SK-N-SH (cell line): ENCODE results near the gene GFOD2. TPM values are rescaled to one million over a fixed set of nuclear protein-coding genes. Genes with fewer than 3 reads are reported as not detected.

Experiments
- CTCF ChIA-PET: fragments of 300-600, 350-600 bp; formaldehyde crosslinking; extraction: SDS; loops from one replicate; lab custom pipeline; 2021; lab: Yijun Ruan, JAX
- POLR2A ChIA-PET: fragments of 350-600 bp; sonication (Branson Sonifier 250); formaldehyde crosslinking; extraction: SDS; loops from one replicate; lab custom pipeline; 2020; ENCODE audit warnings: antibody characterized with exemption, inconsistent platforms; lab: Yijun Ruan, JAX
- DNase-seq: peaks from one replicate; pipeline ENCODE4 v3.0.0; 2012
- H2AFZ ChIP-seq: fragments of 200-600 bp; sonication (generic); 2 replicates; pipeline ENCODE4 v1.8.1; 2016; ENCODE audit warnings: antibody characterized with exemption, mild to moderate bottlenecking, low read depth
- H3F3A ChIP-seq: fragments of 200-600 bp; sonication (generic); replicated peaks from 2 replicates; pipeline ENCODE3; 2016; ENCODE audit warnings: antibody characterized with exemption, mild to moderate bottlenecking; ENCODE audit not compliant: insufficient read depth
- H3K27ac ChIP-seq, 2 experiments: fragments of 200-500 bp in 1 of 2; fragments of 200-600 bp in 1 of 2; sonication (Bioruptor generic) in 1 of 2; sonication (generic), shearing (Covaris generic) in 1 of 2; 2 replicates each; pipeline versions ENCODE4 v1.5.1 to v1.6.1; 2014 to 2016; ENCODE audit warnings: low read depth in 2 of 2, inconsistent platforms in 1 of 2, low read length in 1 of 2, mild to moderate bottlenecking in 1 of 2, mixed read lengths in 1 of 2
- H3K27me3 ChIP-seq: fragments of 200-600 bp; sonication (generic), shearing (Covaris generic); 2 replicates; pipeline ENCODE4 v1.6.1; 2016; ENCODE audit warnings: mixed run types; ENCODE audit not compliant: insufficient read depth
- H3K36me3 ChIP-seq, 2 experiments: fragments of 200-500 bp in 1 of 2; fragments of 200-600 bp in 1 of 2; sonication (Bioruptor generic) in 1 of 2; sonication (generic) in 1 of 2; replicated peaks in 1 of 2; 2 replicates each; pipeline versions ENCODE3 to v1.5.1; 2014 to 2016; ENCODE audit warnings: low read length in 1 of 2, mild to moderate bottlenecking in 1 of 2; ENCODE audit not compliant: insufficient read depth in 2 of 2, control insufficient read depth in 1 of 2
- H3K4me1 ChIP-seq, 2 experiments: fragments of 200-500 bp in 1 of 2; fragments of 200-600 bp in 1 of 2; sonication (Bioruptor generic) in 1 of 2; sonication (generic), shearing (Covaris generic) in 1 of 2; 2 replicates each; pipeline versions ENCODE4 v1.5.1 to v1.6.1; 2014 to 2016; ENCODE audit warnings: low read depth in 1 of 2, low read length in 1 of 2, mixed run types in 1 of 2; ENCODE audit not compliant: insufficient read depth in 2 of 2, control insufficient read depth in 1 of 2
- H3K4me2 ChIP-seq: fragments of 200-600 bp; sonication (generic), shearing (Covaris generic); 2 replicates; pipeline ENCODE4 v1.6.1; 2017; ENCODE audit warnings: mixed run types
- H3K4me3 ChIP-seq, 2 experiments: fragments of 200-500 bp in 1 of 2; fragments of 200-600 bp in 1 of 2; sonication (Bioruptor generic) in 1 of 2; sonication (generic), shearing (Covaris generic) in 1 of 2; 2 replicates each; pipeline versions ENCODE4 v1.5.1 to v1.8.1; 2014 to 2016; ENCODE audit warnings: low read depth in 2 of 2, inconsistent platforms in 1 of 2, low read length in 1 of 2, mild to moderate bottlenecking in 1 of 2, mixed read lengths in 1 of 2, moderate library complexity in 1 of 2
- H3K79me2 ChIP-seq: fragments of 200-600 bp; sonication (generic); 2 replicates; pipeline ENCODE4 v1.8.1; 2017; ENCODE audit warnings: mild to moderate bottlenecking; ENCODE audit not compliant: insufficient read depth
- H3K9ac ChIP-seq: fragments of 200-600 bp; sonication (generic); 2 replicates; pipeline ENCODE4 v1.6.1; 2017; ENCODE audit warnings: mixed run types
- H3K9me2 ChIP-seq: fragments of 200-600 bp; sonication (generic); 2 replicates; pipeline ENCODE4 v1.6.1; 2017; ENCODE audit warnings: mixed run types
- H3K9me3 ChIP-seq: fragments of 200-600 bp; sonication (generic); 2 replicates; pipeline ENCODE4 v1.6.1; 2017; ENCODE audit warnings: mixed run types, mild to moderate bottlenecking, moderate library complexity
- H4K20me1 ChIP-seq: fragments of 200-600 bp; sonication (generic); 2 replicates; pipeline ENCODE4 v1.6.1; 2017; ENCODE audit warnings: mild to moderate bottlenecking, mixed run types; ENCODE audit not compliant: insufficient read depth
- EP300 ChIP-seq, 2 experiments: IDR thresholded peaks; 2 replicates each; pipeline versions ENCODE4 v1.4.0 to v1.6.1; 2012; ENCODE audit warnings: borderline replicate concordance in 1 of 2, low read depth in 1 of 2, low read length in 1 of 2
- FOSL2 ChIP-seq: IDR thresholded peaks from 2 replicates; pipeline ENCODE4 v1.4.0; 2012; ENCODE audit warnings: low read depth, mild to moderate bottlenecking, moderate library complexity, borderline replicate concordance
- FOXJ3 ChIP-seq: sonication (generic); formaldehyde crosslinking; IDR thresholded peaks from 2 replicates; pipeline ENCODE4 v1.5.1; 2020; ENCODE audit warnings: mild to moderate bottlenecking, missing genetic modification reagents
- GATA2 ChIP-seq: sonication (generic); formaldehyde crosslinking; IDR thresholded peaks from 2 replicates; pipeline ENCODE4 v1.5.0; 2020; ENCODE audit warnings: mild to moderate bottlenecking, missing genetic modification reagents
- MAX ChIP-seq: IDR thresholded peaks from 2 replicates; pipeline ENCODE4 v1.4.0; 2012; ENCODE audit warnings: low read depth
- MEF2A ChIP-seq: IDR thresholded peaks from 2 replicates; pipeline ENCODE4 v1.4.0; 2012; ENCODE audit warnings: low read depth, borderline replicate concordance
- NFIC ChIP-seq: IDR thresholded peaks from 2 replicates; pipeline ENCODE4 v1.4.0; 2012; ENCODE audit warnings: borderline replicate concordance
- NRF1 ChIP-seq: IDR thresholded peaks from 2 replicates; pipeline ENCODE4 v1.6.1; 2012; ENCODE audit warnings: low read depth, mild to moderate bottlenecking, low read length
- POLR2AphosphoS5 ChIP-seq: IDR thresholded peaks from 2 replicates; pipeline ENCODE4 v1.6.1; 2012; ENCODE audit warnings: low read depth, low read length
- RAD21 ChIP-seq: IDR thresholded peaks from 2 replicates; pipeline ENCODE4 v1.6.1; 2012; ENCODE audit warnings: mild to moderate bottlenecking, low read length
- RCOR1 ChIP-seq: fragments of 150-350 bp; IDR thresholded peaks from 2 replicates; pipeline ENCODE4 v1.6.1; 2017; ENCODE audit warnings: antibody characterized with exemption, low read length
- REST ChIP-seq: IDR thresholded peaks from 2 replicates; pipeline ENCODE4 v1.6.1; 2012; ENCODE audit warnings: mild to moderate bottlenecking, low read depth, low read length, moderate library complexity
- RFX5 ChIP-seq: IDR thresholded peaks from 2 replicates; pipeline ENCODE4 v1.6.1; 2012; ENCODE audit warnings: mild to moderate bottlenecking, improper control_type of control experiment, low read length
- SIN3A ChIP-seq: IDR thresholded peaks from 2 replicates; pipeline ENCODE4 v1.6.1; 2012; ENCODE audit warnings: low read depth, mild to moderate bottlenecking, low read length, moderate library complexity, borderline replicate concordance
- TAF1 ChIP-seq: IDR thresholded peaks from 2 replicates; pipeline ENCODE4 v1.6.1; 2012; ENCODE audit warnings: low read depth, mild to moderate bottlenecking, low read length, moderate library complexity, borderline replicate concordance
- TCF12 ChIP-seq: IDR thresholded peaks from 2 replicates; pipeline ENCODE4 v1.4.0; 2012
- TEAD4 ChIP-seq: IDR thresholded peaks from 2 replicates; pipeline ENCODE4 v1.4.0; 2012; ENCODE audit warnings: mild to moderate bottlenecking, borderline replicate concordance; ENCODE audit not compliant: insufficient read depth
- USF1 ChIP-seq: IDR thresholded peaks from 2 replicates; pipeline ENCODE4 v1.4.0; 2012; ENCODE audit warnings: low read depth, borderline replicate concordance
- ZBTB33 ChIP-seq: IDR thresholded peaks from 2 replicates; pipeline ENCODE4 v1.4.0; 2012; ENCODE audit warnings: low read depth, borderline replicate concordance
- WGBS: methylation state at CpG from one replicate; pipeline ENCODE4 v1.1.6; 2017; ENCODE audit warnings: low lambda C conversion rate; 5-methylcytosine and 5-hydroxymethylcytosine counted together
- polyA plus RNA-seq, 3 experiments: library from polyadenylated mRNA; depleted of rRNA; stranded (reverse); fragments of >200 nt; gene quantifications; 2 replicates each; pipeline ENCODE4 v1.2.3, GENCODE V29; 2012

The GFOD2 gene
- polyA plus RNA-seq, 1 of the 3 experiments (the other 2 are of a cell fraction) = 19.0 TPM

- Histone ChIP-seq H4K20me1 (0 out of 2 replicates have a peak, but pooled peaks cover 4% of the 10 kb centered on the region), H3K9me3 (no peaks in the 10 kb centered on the region), H3K4me1 (peaks cover 5 to 18% of the 10 kb centered on the region in 2 experiments; a peak in 3 of 4 replicates), H3K9ac (peak overlapping the region; percentile 87), H3K4me2 (peak overlapping the region; percentile 92), H3K36me3 (peaks cover 0 to 6% of the 10 kb centered on the region in 2 experiments), H2AFZ (peak overlapping the region; percentile 89), H3F3A (peaks cover 5% of the 10 kb centered on the region), H3K27me3 (no peaks in the 10 kb centered on the region), H3K79me2 (peaks cover 44% of the 10 kb centered on the region), H3K4me3 (peak overlapping the region; percentile 74 to 90), H3K9me2 (no peaks in the 10 kb centered on the region), H3K27ac (peak overlapping the region; percentile 77 to 85)
- WGBS = 4% methylated on average over 5 of the region's 5 CpGs
- ChIA-PET POLR2A (interaction anchor here (0.6 to 1.2 kb wide), 4 partner anchors 15 to 158 kb away, joined by 3 to 5 read pairs (median 3); partner anchors contain the start of genes ACD and CTCF), CTCF (interaction anchor here (0.9 to 2.0 kb wide), 4 partner anchors 9 to 117 kb away, joined by 4 to 6 read pairs (median 5); no protein-coding TSS in a partner anchor)
- peak; percentile 52 for DNase-seq
- TF ChIP-seq MEF2A (no peak), FOXJ3 (CRISPR knock-in tag) (no peak), MAX (0 out of 2 replicates have a peak, but pooled peaks have one; percentile 15), SIN3A (0 out of 2 replicates have a peak, but pooled peaks have one; percentile 24), USF1 (peak; percentile 70; the same call in 1 of the 2 replicates)
Observed at GRCh38 chr16:67719778-67720144, 645 bp upstream of the GFOD2 start.

GRCh38 chr16:67718668-67719047 is 458 bp downstream of the GFOD2 start:
- no peak for DNase-seq
- Histone ChIP-seq H2AFZ (peak overlapping the region; percentile 79), H3K27me3 (no peaks in the 10 kb centered on the region), H3K4me2 (peak overlapping the region; percentile 92), H3F3A (peaks cover 5% of the 10 kb centered on the region), H3K4me3 (peak overlapping the region; percentile 74 to 90), H3K9me3 (no peaks in the 10 kb centered on the region), H3K36me3 (peaks cover 0 to 6% of the 10 kb centered on the region in 2 experiments), H3K9me2 (no peaks in the 10 kb centered on the region), H3K9ac (peak overlapping the region; percentile 87), H3K79me2 (peaks cover 55% of the 10 kb centered on the region), H3K4me1 (peaks cover 5 to 18% of the 10 kb centered on the region in 2 experiments; a peak in 3 of 4 replicates), H4K20me1 (peaks cover 6% of the 10 kb centered on the region), H3K27ac (peak overlapping the region; percentile 53 to 77; a peak in 2 of 4 replicates)
- WGBS = under 1% methylated on average over 14 of the region's 14 CpGs
- ChIA-PET CTCF (interaction anchor here (0.6 to 2.4 kb wide), 3 partner anchors 46 to 171 kb away, joined by 3 to 12 read pairs (median 9); no protein-coding TSS in a partner anchor), POLR2A (interaction anchor here (1.0 kb wide), 1 partner anchor 59 kb away, joined by 5 read pairs; the partner anchor contains the start of gene ACD)
- TF ChIP-seq RCOR1 (no peak), MAX (no peak), TCF12 (no peak), GATA2 (CRISPR knock-in tag) (no peak), POLR2AphosphoS5 (no peak), EP300 (IDR thresholded peaks at IDR 0.05; ENCODE audit: borderline replicate concordance in 1 of 2, low read depth in 1 of 2, low read length in 1 of 2) (no peak), RAD21 (no peak), NFIC (no peak), MEF2A (no peak), TAF1 (no peak), FOSL2 (no peak), NRF1 (no peak), ZBTB33 (no peak), TEAD4 (no peak), RFX5 (no peak), REST (no peak)
